HG02852 (cell line): ENCODE data around the gene CTDSP1.

Experiments
- ATAC-seq: cut with Tn5 transposase; IDR thresholded peaks from one replicate; pipeline ENCODE4 v1.9.1; 2021; ENCODE audit warnings: mild to moderate bottlenecking, moderate library complexity; ENCODE audit not compliant: unreplicated experiment

Gene CTDSP1

GRCh38 chr2:218382785-218383184 is 16.9 kb upstream of the CTDSP1 start:
- ATAC-seq = no peak

- no peak for ATAC-seq
Measured at GRCh38 chr2:218383892-218384519, 15.7 kb upstream of the CTDSP1 start.

DNA sequence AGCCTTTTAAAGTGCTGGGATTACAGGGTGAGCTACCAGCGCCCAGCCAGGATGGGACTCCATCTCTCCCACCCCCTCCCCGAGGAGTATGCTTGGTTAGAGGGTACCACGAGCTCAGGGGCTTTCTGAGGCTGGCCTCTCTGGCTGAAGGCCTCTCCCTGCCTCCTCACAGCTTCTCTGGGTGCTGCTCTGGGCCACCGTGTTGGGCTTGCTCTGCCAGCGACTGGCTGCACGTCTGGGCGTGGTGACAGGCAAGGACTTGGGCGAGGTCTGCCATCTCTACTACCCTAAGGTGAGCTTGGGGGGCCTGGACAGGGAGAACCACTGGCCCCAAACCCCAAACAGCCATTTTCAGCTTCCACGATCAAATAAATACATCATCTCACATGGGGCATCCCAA is 14.7 kb upstream of the CTDSP1 start:
- ATAC-seq = no peak

DNA sequence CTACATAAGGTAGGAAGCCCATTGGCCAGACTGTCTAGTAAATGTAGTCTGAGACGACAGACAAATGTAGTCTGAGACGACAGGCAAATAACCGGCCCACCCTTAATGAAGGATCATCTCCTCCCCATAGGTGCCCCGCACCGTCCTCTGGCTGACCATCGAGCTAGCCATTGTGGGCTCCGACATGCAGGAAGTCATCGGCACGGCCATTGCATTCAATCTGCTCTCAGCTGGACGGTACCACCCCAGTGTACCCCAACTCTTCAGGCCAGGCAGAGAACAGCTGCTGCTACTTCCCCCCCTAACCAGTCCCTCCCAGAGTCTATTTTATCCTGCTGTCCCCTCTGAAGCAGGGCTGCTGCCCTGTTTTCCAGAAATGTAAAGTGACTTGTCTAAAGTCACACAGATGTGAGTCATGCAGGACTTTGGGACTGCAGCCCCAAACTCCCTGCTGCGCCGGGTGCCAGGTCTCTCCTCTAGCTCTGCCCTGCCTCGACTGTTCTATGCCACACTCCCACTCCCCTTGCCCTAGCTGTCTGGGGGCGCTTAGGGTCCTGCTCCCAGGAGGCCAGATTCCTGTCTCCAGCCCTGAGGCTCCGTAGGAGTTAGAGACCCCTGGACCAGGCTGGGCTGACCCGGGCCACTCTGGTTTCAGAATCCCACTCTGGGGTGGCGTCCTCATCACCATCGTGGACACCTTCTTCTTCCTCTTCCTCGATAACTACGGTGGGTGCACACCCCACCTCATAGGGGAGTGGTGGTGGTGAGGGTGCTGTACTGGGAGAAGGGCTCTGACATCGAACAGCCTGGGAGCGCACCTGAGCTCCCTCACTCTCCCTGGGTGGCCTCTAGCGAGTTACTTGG is 12.9 kb upstream of the CTDSP1 start:
- no peak for ATAC-seq

DNA sequence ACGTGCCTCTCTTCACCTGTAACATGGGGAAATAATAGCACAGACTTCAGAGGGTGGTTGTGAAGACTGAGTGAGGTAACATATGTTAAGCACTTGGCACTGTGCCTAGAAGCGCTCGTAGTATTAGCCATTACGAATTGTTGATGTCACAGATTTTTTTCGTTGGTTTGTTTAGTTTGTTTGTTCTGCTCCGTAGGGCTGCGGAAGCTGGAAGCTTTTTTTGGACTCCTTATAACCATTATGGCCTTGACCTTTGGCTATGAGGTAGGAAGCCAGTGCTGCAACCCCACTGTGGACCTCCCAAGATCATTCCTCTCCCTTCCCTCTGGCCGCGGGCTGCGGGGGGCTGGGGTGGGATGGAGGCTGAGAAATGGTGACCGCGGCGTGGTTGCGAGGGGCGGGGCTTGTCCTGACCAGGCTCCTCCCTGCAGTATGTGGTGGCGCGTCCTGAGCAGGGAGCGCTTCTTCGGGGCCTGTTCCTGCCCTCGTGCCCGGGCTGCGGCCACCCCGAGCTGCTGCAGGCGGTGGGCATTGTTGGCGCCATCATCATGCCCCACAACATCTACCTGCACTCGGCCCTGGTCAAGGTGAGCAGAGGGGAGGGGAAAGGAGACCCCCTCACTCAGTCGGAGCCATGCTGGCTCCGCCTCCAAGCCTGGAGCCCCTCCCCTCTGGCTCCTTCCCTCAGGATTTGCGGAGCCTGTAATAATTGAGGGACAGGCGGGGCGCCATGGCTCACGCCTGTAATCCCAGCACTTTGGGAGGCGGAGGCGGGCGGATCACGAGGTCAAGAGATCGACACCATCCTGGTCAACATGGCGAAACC is 12.1 kb upstream of the CTDSP1 start:
- no peak for ATAC-seq

- ATAC-seq = no peak
Measured at GRCh38 chr2:218389333-218390150, 10.1 kb upstream of the CTDSP1 start.

DNA sequence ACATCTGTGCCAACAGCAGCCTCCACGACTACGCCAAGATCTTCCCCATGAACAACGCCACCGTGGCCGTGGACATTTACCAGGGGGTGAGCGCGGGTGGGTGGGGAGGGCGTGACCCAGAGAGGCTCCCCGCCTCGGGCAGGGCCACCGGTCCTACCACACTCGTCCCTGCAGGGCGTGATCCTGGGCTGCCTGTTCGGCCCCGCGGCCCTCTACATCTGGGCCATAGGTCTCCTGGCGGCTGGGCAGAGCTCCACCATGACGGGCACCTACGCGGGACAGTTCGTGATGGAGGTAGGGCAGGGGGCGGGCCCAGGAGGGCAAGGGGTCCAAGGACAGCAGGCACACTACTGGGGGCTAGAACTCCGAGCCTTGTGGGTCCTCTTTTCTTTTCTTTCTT is 8.5 kb upstream of the CTDSP1 start:
- ATAC-seq = no peak

- no peak for ATAC-seq
Measured at GRCh38 chr2:218392459-218392858, 7.2 kb upstream of the CTDSP1 start.

- ATAC-seq = no peak
Measured at GRCh38 chr2:218392891-218393462, 6.7 kb upstream of the CTDSP1 start.

DNA sequence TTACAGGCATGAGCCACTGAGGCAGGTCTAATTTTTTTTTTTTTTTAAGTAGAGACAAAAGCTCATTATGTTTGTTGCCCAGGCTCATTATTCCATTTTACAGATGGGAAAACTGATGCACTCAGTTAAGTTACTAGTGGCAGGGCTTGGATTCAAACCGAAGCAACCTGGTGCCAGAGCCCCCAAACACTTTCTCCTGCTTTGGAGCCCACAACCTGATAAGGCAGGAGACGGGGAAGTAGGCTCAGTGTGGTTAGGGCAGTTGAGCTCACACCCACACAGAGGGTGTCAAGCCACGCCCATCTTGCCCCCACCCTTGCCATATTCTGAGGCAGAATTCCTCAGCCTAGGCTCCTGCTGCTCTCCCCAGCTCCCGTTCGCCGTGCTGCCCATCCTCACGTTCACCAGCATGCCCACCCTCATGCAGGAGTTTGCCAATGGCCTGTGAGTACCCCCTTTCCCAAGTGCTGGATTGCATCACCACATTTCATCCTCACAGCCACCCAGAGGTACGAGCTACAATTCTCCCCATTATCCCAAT is 5.8 kb upstream of the CTDSP1 start:
- no peak for ATAC-seq

DNA sequence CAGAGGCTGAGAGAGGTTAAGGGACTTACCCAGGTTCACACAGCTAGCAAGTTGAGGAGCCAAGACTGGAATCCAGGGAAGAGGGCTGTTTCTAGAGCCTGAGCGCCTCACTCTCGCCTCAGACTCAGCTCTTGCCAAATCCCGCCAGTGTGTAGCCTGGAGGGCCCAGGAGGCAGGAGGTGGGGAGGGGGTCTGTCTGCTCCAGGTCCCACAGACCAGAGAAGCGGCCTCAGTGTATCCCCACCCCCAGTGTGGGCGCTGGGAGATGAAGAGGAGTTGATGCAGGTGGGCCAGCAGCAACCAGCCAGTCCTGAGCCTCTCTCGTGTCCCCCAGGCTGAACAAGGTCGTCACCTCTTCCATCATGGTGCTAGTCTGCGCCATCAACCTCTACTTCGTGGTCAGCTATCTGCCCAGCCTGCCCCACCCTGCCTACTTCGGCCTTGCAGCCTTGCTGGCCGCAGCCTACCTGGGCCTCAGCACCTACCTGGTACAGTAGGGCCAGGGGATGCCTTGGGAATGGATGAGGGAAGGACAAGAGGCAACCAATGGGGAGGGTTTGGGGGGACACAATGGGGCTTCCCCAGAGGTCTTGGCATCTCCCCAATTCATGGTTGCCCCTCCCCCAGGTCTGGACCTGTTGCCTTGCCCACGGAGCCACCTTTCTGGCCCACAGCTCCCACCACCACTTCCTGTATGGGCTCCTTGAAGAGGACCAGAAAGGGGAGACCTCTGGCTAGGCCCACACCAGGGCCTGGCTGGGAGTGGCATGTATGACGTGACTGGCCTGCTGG is 5.2 kb upstream of the CTDSP1 start:
- no peak for ATAC-seq

- ATAC-seq = no peak
Measured at GRCh38 chr2:218395090-218395444, 4.6 kb upstream of the CTDSP1 start.

DNA sequence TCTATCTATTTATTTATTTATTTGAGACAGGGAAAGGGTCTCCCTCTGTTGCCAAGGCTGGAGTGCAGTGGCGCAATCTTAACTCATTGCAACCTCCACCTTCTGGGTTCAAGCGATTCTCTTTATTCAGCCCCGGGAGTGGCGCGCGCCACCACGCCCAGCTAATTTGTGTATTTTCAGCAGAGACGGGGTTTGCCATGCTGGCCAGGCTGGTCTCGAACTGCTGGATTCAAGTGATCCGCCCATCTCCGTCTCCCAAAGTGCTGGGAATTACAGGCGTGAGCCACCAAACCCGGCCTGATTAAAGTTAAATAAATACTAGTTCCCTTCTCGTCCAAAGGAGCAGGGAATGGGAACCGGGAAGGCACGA is 4.2 kb upstream of the CTDSP1 start:
- no peak for ATAC-seq

DNA sequence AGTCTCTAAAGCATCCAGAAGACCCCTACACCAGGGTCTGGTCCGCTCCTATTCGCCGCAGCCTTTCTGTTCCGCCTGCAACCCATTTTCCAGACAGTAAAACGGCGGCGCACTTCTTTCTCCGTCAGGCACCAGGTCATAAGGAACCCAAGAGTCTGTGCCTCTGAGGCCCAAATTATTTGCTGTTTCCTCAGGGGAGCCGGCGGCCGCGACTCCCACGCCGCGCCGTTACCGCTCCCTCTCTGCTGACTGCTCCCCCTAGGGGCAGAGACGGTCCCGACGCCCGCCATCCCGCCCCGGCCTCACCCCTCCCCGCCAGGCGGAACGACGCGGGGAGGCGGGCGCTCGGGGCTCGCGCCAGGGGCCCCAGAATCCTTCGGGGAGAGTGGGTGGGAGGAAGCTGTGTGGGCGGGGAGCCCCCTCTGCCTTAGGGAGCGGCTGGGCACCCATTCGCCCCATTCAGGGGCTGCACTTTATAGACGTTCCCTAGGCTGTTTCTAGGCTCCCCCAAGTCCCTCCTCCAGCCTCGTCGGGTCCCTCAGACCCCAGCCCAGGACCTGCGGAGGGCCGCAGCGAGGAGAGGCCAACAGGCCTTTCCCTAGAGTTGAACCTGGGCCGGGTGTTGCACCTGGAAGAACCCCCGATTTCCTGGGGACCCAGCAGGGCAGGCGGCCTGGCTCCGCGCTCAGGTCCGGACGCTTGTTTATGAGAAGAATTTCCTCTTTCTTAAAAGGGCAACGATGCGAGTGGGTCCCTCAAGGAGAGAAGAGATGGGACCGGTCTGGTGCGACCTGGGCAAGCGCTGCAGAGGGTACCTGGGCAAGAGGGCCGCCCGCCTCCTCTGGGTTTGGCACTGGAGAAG is 3.6 kb upstream of the CTDSP1 start:
- peak; percentile 42 for ATAC-seq

DNA sequence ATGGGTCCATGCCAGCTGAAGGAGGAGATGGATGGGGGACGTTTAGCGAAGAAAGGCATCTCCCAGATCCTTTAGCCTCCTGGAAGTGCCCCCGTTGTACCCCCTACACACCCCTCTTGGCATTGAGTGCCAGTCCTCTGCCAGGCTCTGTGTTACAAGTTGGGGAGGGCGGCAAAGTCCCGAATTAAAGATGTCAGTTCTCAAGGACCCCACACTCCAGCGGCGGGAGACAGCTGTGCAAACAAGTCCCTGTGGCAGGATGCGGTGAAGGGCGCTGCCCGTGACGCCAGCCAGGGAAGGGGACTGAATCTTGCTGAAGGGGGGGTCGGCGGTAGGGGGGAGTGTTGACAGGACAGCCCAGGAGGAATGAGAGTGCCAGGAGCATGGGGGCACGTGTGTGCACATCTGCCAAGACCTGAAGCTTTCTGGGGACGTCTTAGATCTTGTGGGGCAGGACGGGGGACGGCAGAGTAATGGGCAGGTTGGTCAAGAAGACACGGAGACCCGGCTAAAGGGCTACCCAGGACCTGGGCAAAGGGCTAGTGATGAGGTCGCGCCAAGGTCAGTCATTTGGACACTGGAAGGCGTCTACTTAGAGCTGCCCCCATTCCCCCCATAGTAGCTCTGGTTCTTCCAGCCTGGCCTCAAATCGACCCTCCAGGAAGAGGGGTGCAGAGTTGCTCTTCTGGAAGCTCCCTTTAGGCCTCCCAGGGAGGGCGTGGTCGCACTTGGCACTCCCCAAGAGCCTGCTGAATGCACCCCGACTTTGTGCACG is 2.8 kb upstream of the CTDSP1 start:
- no peak for ATAC-seq

GRCh38 chr2:218397463-218397819 is 2.2 kb upstream of the CTDSP1 start:
- no peak for ATAC-seq

DNA sequence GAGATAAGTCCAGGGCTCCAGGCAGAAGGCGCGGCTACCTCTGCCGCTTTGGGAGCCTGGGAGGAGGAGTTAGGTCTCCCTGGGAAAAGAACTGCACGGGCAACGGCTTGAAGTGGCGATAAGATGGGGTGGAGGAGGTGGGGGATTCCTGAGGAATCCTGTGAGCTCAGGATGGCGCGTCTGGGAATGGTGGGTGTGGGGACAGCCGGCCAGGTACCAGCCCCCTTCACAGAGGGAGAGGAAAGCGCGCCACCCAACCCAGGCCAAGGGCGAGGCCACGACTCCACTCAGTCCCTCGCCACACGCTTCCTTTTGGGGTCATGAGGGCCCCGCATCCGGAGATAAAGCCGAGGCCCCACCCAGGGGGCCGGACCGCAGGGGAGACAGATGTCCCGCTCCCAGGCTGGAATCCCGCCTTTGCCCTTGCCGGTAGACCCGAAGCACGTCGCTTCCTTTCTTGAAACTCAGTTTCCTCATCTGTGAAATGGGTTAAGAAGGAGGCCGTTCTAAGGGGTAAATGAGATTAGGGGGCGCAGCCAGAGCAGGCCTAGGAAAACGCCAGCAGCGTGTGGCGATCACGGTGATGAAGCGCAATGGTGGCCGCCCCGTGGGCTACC is 1.7 kb upstream of the CTDSP1 start:
- peak; percentile 1 for ATAC-seq
